ENCODE measurements around the gene RNF126.

RNF126 gene

DNA sequence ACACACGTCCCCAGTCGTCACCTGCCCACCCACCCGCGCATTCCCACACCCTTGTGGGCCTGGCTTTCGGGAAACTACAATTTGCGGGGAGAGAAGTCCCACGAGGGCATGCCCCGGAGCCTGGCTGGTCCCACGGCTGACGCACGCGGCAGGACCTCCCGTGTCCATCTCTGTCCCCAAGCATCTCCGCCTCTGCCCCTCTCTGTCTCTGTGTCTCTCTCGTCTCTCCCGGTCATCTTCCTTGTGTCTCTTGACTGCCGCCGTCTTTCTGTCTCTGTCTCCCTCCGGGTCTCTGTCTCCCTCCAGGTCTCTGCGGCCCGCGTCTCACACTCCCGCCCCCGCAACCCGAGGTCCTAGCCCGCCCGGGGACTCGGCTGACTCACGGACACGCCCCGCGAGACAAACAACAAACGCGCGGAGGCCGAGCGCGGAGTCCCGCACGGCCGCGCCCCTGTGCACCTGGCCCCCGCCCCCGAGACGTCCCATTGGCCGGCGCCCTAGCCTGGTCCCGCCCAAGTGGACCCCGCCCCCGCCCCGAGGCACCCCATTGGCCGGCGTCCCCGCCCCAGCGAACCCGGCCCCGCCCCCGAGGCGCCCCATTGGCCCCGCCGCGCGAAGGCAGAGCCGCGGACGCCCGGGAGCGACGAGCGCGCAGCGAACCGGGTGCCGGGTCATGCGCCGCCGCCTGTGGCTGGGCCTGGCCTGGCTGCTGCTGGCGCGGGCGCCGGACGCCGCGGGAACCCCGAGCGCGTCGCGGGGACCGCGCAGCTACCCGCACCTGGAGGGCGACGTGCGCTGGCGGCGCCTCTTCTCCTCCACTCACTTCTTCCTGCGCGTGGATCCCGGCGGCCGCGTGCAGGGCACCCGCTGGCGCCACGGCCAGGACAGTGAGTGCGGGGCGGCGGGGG is 23.5 kb downstream of the RNF126 start, which contains the start of gene FGF22:
TSS of gene FGF22 (plus strand) at position 627 of the 908 bp plus-strand sequence. CDS start at position 674, 47 bp downstream.
- peak within 1 kb of the TSS; percentile 49; the same call in 1 of the 2 replicates for H2AFZ ChIP-seq (ENCODE audit: low read depth)
- no peaks in the 10 kb centered on the region for H3K4me1 ChIP-seq (ENCODE audit: low read depth, poor library complexity, severe bottlenecking)
- no peak within 1 kb of the TSS for H3K27ac ChIP-seq
- no peaks in the 10 kb centered on the region for H3K36me3 ChIP-seq (ENCODE audit: insufficient read depth)
- TF ChIP-seq CTCF (conservative IDR thresholded peaks at IDR 0.05; ENCODE audit: low read depth, low read length): no peak
- no peaks in the 10 kb centered on the region for H4K20me1 ChIP-seq (ENCODE audit: insufficient read depth)
- no peak within 1 kb of the TSS for H3K4me3 ChIP-seq (IDR thresholded peaks at IDR 0.05; ENCODE audit: insufficient read depth, low read depth, low read length)
- no peak within 1 kb of the TSS for H3K9ac ChIP-seq
- H3K79me2 ChIP-seq (ENCODE audit: insufficient read depth, low read depth): 0 out of 2 replicates have a peak, but pooled peaks cover 3% of the 10 kb centered on the region
- no peaks in the 10 kb centered on the region for H3K27me3 ChIP-seq (ENCODE audit: insufficient read depth, low read depth)
- H3K4me2 ChIP-seq: peak within 1 kb of the TSS; percentile 29; the same call in 1 of the 2 replicates

GRCh38 chr19:638906-639252 is 24.1 kb downstream of the RNF126 start:
- no peak overlapping the region for H2AFZ ChIP-seq (ENCODE audit: low read depth)
- H3K4me1 ChIP-seq (ENCODE audit: low read depth, poor library complexity, severe bottlenecking): no peaks in the 10 kb centered on the region

GRCh38 chr19:634975-635652 is 27.9 kb downstream of the RNF126 start:
- no peaks in the 10 kb centered on the region for H4K20me1 ChIP-seq (ENCODE audit: insufficient read depth)
- no peak overlapping the region for H3K4me2 ChIP-seq
- H2AFZ ChIP-seq (ENCODE audit: low read depth): no peak overlapping the region
- no peak for TF ChIP-seq CTCF (conservative IDR thresholded peaks at IDR 0.05; ENCODE audit: low read depth, low read length)
- no peaks in the 10 kb centered on the region for H3K36me3 ChIP-seq (ENCODE audit: insufficient read depth)
- H3K9ac ChIP-seq: no peak overlapping the region
- no peaks in the 10 kb centered on the region for H3K27me3 ChIP-seq (ENCODE audit: insufficient read depth, low read depth)
- no peak overlapping the region for H3K4me3 ChIP-seq (IDR thresholded peaks at IDR 0.05; ENCODE audit: insufficient read depth, low read depth, low read length)
- H3K79me2 ChIP-seq (ENCODE audit: insufficient read depth, low read depth): peaks cover 20% of the 10 kb centered on the region
- H3K27ac ChIP-seq: no peak overlapping the region
- peaks cover 11% of the 10 kb centered on the region for H3K4me1 ChIP-seq (ENCODE audit: low read depth, poor library complexity, severe bottlenecking)

More at GRCh38 chr19:638906-639252, 24.1 kb downstream of the RNF126 start:
- H3K4me2 ChIP-seq: peak overlapping the region; percentile 29; the same call in 1 of the 2 replicates
- no peak overlapping the region for H3K27ac ChIP-seq
- no peak overlapping the region for H3K4me3 ChIP-seq (IDR thresholded peaks at IDR 0.05; ENCODE audit: insufficient read depth, low read depth, low read length)
- H4K20me1 ChIP-seq (ENCODE audit: insufficient read depth): no peaks in the 10 kb centered on the region
- H3K36me3 ChIP-seq (ENCODE audit: insufficient read depth): no peaks in the 10 kb centered on the region
- H3K79me2 ChIP-seq (ENCODE audit: insufficient read depth, low read depth): 0 out of 2 replicates have a peak, but pooled peaks cover 3% of the 10 kb centered on the region
- no peak overlapping the region for H3K9ac ChIP-seq
- TF ChIP-seq CTCF (conservative IDR thresholded peaks at IDR 0.05; ENCODE audit: low read depth, low read length): no peak
- H3K27me3 ChIP-seq (ENCODE audit: insufficient read depth, low read depth): no peaks in the 10 kb centered on the region

- Histone ChIP-seq H3K79me2 (ENCODE audit: insufficient read depth, low read depth) (peaks cover 20% of the 10 kb centered on the region), H2AFZ (ENCODE audit: low read depth) (peak overlapping the region; percentile 52; the same call in 1 of the 2 replicates), H3K27ac (peak overlapping the region; percentile 25), H3K9ac (peak overlapping the region; percentile 44; the same call in 1 of the 2 replicates), H3K4me3 (IDR thresholded peaks at IDR 0.05; ENCODE audit: insufficient read depth, low read depth, low read length) (no peak overlapping the region), H3K4me2 (peak overlapping the region; percentile 60), H3K27me3 (ENCODE audit: insufficient read depth, low read depth) (no peaks in the 10 kb centered on the region), H3K36me3 (ENCODE audit: insufficient read depth) (no peaks in the 10 kb centered on the region), H3K4me1 (ENCODE audit: low read depth, poor library complexity, severe bottlenecking) (peaks cover 11% of the 10 kb centered on the region), H4K20me1 (ENCODE audit: insufficient read depth) (no peaks in the 10 kb centered on the region)
- TF ChIP-seq CTCF (conservative IDR thresholded peaks at IDR 0.05; ENCODE audit: low read depth, low read length): no peak
Observed at GRCh38 chr19:633786-634639, 29.0 kb downstream of the RNF126 start.

Data from KMS-11 (cell line).